SK-N-MC (cell line): ENCODE results near the gene PIK3CB.

ENCODE experiments used
- EZH2 ChIP-seq: fragments of 200-600 bp; sonication (generic); IDR thresholded peaks from one replicate; pipeline ENCODE4 v1.6.1; 2017; ENCODE audit warnings: antibody characterized with exemption
- FOXP2 ChIP-seq: optimal IDR thresholded peaks from 2 replicates; pipeline ENCODE3; 2011; ENCODE audit warnings: mild to moderate bottlenecking, moderate library complexity; ENCODE audit not compliant: insufficient read depth; ENCODE audit errors: extremely low read length, control extremely low read depth
- POLR2AphosphoS5 ChIP-seq: IDR thresholded peaks from 2 replicates; pipeline ENCODE4 v1.6.1; 2012; ENCODE audit warnings: mild to moderate bottlenecking, low read depth, low read length, borderline replicate concordance

DNA sequence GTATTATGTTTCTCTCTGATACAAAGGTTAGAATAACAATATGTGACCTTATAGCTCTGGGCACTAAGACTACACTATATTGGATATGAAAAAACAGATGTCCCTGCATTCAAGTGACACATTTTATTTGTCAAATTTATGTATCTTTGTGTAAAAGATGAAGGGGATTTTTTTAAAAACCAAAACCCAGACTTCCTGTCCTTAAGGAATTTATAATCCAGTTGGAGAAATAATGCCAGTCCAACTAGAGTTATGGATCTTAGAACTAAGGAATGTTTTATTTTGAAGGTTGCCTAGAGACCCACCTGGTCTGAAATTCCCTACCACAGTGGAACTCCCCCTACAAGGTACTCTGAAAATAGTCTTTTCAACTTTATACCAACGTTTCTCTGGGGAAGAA is 33.3 kb upstream of the PIK3CB start:
- no peak for TF ChIP-seq POLR2AphosphoS5
- no peak for TF ChIP-seq EZH2
- no peak for TF ChIP-seq FOXP2
